ENCODE measurements around the gene RPL36A. TPM values are rescaled to one million over a fixed set of nuclear protein-coding genes. Genes with fewer than 3 reads are reported as not detected.

The RPL36A gene
- total and polyA plus RNA-seq, 4 donors: 123 to 519 (median 379) TPM

DNA sequence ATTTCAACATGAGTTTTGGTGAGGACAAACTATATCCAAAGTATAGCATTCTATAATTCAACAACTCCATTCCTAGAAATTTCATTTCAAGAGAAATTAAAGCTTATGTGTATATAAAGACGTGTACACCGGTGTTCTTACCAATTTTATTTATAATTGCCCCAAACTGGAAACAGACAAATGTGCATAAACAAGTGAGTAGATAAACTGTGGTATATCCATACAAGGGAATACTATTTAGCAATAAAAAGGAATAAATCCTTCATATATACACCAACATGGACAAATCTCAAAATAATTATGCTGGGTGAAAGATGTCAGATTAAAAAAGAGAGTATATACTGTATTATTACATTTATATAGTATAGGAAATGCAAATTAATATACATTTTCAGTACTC is 37.1 kb downstream of the RPL36A start:
- 95% methylated on average over 2 of the region's 2 CpGs for WGBS
- DNase-seq (ENCODE audit: low spot score): no peak
- H3K27ac ChIP-seq (ENCODE audit: low read depth in 1 of 2, low read length in 2 of 2): no peak overlapping the region
- peaks cover 0 to 25% (median 8%) of the 10 kb centered on the region in 4 donors for H3K36me3 ChIP-seq (ENCODE audit: control insufficient read depth in 4 of 4, insufficient read depth in 3 of 4, low read depth in 1 of 4, low read length in 3 of 4)
- no peak for TF ChIP-seq GABPA (IDR thresholded peaks at IDR 0.05 in 1 of 2, conservative IDR thresholded peaks at IDR 0.05 in 1 of 2)
- no peak for TF ChIP-seq RXRA (IDR thresholded peaks at IDR 0.05)
- no peak for TF ChIP-seq JUND (IDR thresholded peaks at IDR 0.05)
- TF ChIP-seq SP1 (IDR thresholded peaks at IDR 0.05): no peak
- TF ChIP-seq YY1 (IDR thresholded peaks at IDR 0.05): no peak
- TF ChIP-seq NR2F2 (IDR thresholded peaks at IDR 0.05): no peak
- TF ChIP-seq HNF4G (IDR thresholded peaks at IDR 0.05): no peak
- H3K9ac ChIP-seq (ENCODE audit: low read depth in 1 of 2, low read length in 2 of 2): no peak overlapping the region
- no peak overlapping the region for H3K4me3 ChIP-seq (ENCODE audit: low read depth in 1 of 3, low read length in 3 of 3)
- H3K27me3 ChIP-seq (ENCODE audit: control insufficient read depth in 4 of 4, insufficient read depth in 4 of 4, low read length in 3 of 4): no peaks in the 10 kb centered on the region
- H3K9me3 ChIP-seq (ENCODE audit: control insufficient read depth in 4 of 4, low read length in 3 of 4): peaks cover 0 to 3% (median 0%) of the 10 kb centered on the region in 4 donors
- H3K4me1 ChIP-seq (ENCODE audit: control insufficient read depth in 4 of 4, insufficient read depth in 4 of 4, low read length in 3 of 4): no peaks in the 10 kb centered on the region

DNA sequence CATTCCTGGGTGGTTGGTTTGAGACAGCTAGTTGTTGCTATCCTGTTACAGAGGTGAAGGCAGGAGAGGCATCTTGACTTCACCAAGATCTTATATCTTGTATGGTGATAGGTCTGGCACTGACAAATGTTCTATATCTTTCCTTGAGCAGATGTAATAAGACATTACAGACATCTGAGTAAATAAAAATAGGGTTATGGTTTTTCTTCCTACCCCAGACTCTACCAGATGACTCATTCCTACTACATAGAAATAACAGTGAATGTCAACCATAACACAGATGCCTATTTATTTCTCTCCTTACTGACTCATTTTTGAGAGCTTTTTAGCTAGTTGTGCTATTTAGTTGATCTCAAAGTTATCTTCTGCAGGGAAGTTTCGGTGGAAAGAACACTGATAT is 39.1 kb downstream of the RPL36A start:
- Histone ChIP-seq H3K9ac (ENCODE audit: low read depth in 1 of 2, low read length in 2 of 2) (no peak overlapping the region), H3K27me3 (ENCODE audit: control insufficient read depth in 4 of 4, insufficient read depth in 4 of 4, low read length in 3 of 4) (no peaks in the 10 kb centered on the region), H3K36me3 (ENCODE audit: control insufficient read depth in 4 of 4, insufficient read depth in 3 of 4, low read depth in 1 of 4, low read length in 3 of 4) (peaks cover 0 to 21% (median 6%) of the 10 kb centered on the region in 4 donors), H3K9me3 (ENCODE audit: control insufficient read depth in 4 of 4, low read length in 3 of 4) (peaks cover 0 to 3% (median 0%) of the 10 kb centered on the region in 4 donors), H3K27ac (ENCODE audit: low read depth in 1 of 2, low read length in 2 of 2) (no peak overlapping the region), H3K4me1 (ENCODE audit: control insufficient read depth in 4 of 4, insufficient read depth in 4 of 4, low read length in 3 of 4) (no peaks in the 10 kb centered on the region), H3K4me3 (ENCODE audit: low read depth in 1 of 3, low read length in 3 of 3) (no peak overlapping the region)
- TF ChIP-seq TAF1 (conservative IDR thresholded peaks at IDR 0.05) (no peak), HNF4A (conservative IDR thresholded peaks at IDR 0.05) (no peak), SP1 (IDR thresholded peaks at IDR 0.05) (no peak), HNF4G (IDR thresholded peaks at IDR 0.05) (no peak), JUND (IDR thresholded peaks at IDR 0.05) (no peak), YY1 (IDR thresholded peaks at IDR 0.05) (no peak), EGR1 (IDR thresholded peaks at IDR 0.05; ENCODE audit: low read depth in 2 of 2) (no peak)
- TF ChIP-seq, protein P1, sequence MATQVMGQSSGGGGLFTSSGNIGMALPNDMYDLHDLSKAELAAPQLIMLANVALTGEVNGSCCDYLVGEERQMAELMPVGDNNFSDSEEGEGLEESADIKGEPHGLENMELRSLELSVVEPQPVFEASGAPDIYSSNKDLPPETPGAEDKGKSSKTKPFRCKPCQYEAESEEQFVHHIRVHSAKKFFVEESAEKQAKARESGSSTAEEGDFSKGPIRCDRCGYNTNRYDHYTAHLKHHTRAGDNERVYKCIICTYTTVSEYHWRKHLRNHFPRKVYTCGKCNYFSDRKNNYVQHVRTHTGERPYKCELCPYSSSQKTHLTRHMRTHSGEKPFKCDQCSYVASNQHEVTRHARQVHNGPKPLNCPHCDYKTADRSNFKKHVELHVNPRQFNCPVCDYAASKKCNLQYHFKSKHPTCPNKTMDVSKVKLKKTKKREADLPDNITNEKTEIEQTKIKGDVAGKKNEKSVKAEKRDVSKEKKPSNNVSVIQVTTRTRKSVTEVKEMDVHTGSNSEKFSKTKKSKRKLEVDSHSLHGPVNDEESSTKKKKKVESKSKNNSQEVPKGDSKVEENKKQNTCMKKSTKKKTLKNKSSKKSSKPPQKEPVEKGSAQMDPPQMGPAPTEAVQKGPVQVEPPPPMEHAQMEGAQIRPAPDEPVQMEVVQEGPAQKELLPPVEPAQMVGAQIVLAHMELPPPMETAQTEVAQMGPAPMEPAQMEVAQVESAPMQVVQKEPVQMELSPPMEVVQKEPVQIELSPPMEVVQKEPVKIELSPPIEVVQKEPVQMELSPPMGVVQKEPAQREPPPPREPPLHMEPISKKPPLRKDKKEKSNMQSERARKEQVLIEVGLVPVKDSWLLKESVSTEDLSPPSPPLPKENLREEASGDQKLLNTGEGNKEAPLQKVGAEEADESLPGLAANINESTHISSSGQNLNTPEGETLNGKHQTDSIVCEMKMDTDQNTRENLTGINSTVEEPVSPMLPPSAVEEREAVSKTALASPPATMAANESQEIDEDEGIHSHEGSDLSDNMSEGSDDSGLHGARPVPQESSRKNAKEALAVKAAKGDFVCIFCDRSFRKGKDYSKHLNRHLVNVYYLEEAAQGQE (IDR thresholded peaks at IDR 0.05): no peak
- TF ChIP-seq, protein P2, sequence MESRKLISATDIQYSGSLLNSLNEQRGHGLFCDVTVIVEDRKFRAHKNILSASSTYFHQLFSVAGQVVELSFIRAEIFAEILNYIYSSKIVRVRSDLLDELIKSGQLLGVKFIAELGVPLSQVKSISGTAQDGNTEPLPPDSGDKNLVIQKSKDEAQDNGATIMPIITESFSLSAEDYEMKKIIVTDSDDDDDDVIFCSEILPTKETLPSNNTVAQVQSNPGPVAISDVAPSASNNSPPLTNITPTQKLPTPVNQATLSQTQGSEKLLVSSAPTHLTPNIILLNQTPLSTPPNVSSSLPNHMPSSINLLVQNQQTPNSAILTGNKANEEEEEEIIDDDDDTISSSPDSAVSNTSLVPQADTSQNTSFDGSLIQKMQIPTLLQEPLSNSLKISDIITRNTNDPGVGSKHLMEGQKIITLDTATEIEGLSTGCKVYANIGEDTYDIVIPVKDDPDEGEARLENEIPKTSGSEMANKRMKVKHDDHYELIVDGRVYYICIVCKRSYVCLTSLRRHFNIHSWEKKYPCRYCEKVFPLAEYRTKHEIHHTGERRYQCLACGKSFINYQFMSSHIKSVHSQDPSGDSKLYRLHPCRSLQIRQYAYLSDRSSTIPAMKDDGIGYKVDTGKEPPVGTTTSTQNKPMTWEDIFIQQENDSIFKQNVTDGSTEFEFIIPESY (IDR thresholded peaks at IDR 0.05): no peak
- TF ChIP-seq, protein P3, sequence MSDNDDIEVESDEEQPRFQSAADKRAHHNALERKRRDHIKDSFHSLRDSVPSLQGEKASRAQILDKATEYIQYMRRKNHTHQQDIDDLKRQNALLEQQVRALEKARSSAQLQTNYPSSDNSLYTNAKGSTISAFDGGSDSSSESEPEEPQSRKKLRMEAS (IDR thresholded peaks at IDR 0.05): no peak
- 88% methylated on average over 1 of the region's 1 CpG for WGBS
- no peak for DNase-seq (ENCODE audit: low spot score)

All from liver (tissue), 9 donors.